ENCODE measurements around the gene TPP1.

Gene TPP1

DNA sequence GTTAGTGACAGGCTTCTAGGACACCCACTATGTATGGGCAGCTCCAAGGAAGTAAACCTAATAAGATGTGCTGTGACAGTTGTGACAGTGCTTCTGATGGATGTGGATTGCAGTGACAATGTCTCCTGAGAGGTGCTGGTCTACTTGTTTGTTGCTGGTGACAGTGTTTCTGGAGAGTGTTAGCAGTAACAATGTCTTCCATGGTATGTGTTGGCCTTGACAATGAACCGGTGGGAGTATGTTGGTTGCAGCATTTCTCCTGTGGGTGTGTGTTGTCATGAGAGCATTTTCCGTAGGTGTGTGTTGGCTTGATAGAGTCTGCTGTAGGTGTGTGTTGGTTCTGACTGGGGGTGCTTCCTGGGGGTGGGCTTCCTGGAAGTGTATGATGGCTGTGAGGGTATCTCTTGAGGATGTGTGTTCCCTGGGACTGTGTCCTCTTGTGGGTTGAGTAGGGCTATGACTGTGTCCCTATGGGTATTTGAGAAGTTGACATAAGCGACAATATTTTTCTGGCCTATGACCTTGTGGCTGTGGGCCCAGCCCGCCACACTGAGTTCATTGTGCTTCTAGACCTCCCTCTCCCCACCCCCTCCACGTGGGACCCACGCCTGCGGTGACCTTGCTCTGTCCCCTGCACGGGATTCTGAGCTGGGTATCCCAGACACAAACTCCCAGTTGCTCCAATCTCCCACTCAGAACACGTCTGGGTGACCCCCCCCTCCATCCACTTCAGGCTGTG lies 35.2 kb upstream of the TPP1 start:
- TF ChIP-seq, protein P1, sequence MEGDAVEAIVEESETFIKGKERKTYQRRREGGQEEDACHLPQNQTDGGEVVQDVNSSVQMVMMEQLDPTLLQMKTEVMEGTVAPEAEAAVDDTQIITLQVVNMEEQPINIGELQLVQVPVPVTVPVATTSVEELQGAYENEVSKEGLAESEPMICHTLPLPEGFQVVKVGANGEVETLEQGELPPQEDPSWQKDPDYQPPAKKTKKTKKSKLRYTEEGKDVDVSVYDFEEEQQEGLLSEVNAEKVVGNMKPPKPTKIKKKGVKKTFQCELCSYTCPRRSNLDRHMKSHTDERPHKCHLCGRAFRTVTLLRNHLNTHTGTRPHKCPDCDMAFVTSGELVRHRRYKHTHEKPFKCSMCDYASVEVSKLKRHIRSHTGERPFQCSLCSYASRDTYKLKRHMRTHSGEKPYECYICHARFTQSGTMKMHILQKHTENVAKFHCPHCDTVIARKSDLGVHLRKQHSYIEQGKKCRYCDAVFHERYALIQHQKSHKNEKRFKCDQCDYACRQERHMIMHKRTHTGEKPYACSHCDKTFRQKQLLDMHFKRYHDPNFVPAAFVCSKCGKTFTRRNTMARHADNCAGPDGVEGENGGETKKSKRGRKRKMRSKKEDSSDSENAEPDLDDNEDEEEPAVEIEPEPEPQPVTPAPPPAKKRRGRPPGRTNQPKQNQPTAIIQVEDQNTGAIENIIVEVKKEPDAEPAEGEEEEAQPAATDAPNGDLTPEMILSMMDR (conservative IDR thresholded peaks at IDR 0.05; ENCODE audit: low read depth, low read length), result no peak
- no peaks in the 10 kb centered on the region for H4K20me1 ChIP-seq (ENCODE audit: insufficient read depth)
- H3K27me3 ChIP-seq (ENCODE audit: insufficient read depth, low read depth), result no peaks in the 10 kb centered on the region
- no peak overlapping the region for H3K9ac ChIP-seq
- no peaks in the 10 kb centered on the region for H3K79me2 ChIP-seq (ENCODE audit: insufficient read depth, low read depth)
- H3K27ac ChIP-seq, result no peak overlapping the region
- no peaks in the 10 kb centered on the region for H3K36me3 ChIP-seq (ENCODE audit: insufficient read depth)
- no peak overlapping the region for H3K4me3 ChIP-seq (IDR thresholded peaks at IDR 0.05; ENCODE audit: insufficient read depth, low read depth, low read length)
- no peak overlapping the region for H2AFZ ChIP-seq (ENCODE audit: low read depth)
- no peaks in the 10 kb centered on the region for H3K4me1 ChIP-seq (ENCODE audit: low read depth, poor library complexity, severe bottlenecking)
- no peak overlapping the region for H3K4me2 ChIP-seq

DNA sequence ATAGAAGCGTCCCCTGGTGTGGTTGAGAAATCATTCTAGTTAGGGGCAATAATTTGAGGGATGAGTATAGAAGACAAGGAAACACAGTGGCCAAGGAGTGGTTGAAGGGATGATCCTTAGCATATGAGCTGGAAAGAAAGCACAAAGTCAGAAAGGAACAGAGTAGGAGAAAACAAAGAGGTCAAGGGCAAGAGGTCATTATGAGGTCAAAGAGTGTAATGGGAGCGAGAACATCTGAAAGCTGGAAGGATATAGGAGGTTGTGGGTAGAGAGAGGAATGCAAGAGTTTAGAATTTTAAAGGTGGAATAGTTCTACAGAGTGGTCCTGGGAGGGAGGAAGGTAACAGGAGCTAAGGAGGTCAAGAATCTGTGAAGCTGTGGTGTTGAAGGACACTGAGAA lies 34.4 kb upstream of the TPP1 start:
- H3K36me3 ChIP-seq (ENCODE audit: insufficient read depth), result no peaks in the 10 kb centered on the region
- no peak overlapping the region for H3K27ac ChIP-seq
- no peaks in the 10 kb centered on the region for H4K20me1 ChIP-seq (ENCODE audit: insufficient read depth)
- H3K4me1 ChIP-seq (ENCODE audit: low read depth, poor library complexity, severe bottlenecking), result no peaks in the 10 kb centered on the region
- no peak overlapping the region for H3K4me3 ChIP-seq (IDR thresholded peaks at IDR 0.05; ENCODE audit: insufficient read depth, low read depth, low read length)
- no peaks in the 10 kb centered on the region for H3K79me2 ChIP-seq (ENCODE audit: insufficient read depth, low read depth)
- H2AFZ ChIP-seq (ENCODE audit: low read depth), result no peak overlapping the region
- H3K9ac ChIP-seq, result no peak overlapping the region
- H3K27me3 ChIP-seq (ENCODE audit: insufficient read depth, low read depth), result no peaks in the 10 kb centered on the region
- no peak overlapping the region for H3K4me2 ChIP-seq
- TF ChIP-seq, protein P1 (conservative IDR thresholded peaks at IDR 0.05; ENCODE audit: low read depth, low read length), result no peak

DNA sequence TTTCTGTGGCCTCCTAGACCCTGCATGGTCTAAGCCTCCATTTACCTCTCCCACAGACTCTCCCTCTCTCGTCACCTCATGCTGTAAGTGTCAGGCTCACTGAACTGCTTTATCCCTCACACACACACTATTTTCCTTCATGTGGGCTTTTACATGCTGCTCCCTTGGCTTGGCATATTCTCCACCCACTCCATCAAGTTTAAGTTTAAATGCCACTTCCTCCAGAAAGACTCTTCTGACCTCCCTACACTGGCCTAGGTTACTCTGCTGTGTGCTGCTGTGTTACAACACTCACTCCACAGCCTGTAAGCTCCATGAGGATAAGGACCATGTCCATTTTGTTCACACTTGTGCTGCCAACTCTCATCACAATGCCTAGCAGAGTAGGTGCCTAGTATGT lies 33.9 kb upstream of the TPP1 start:
- Histone ChIP-seq H3K27me3 (ENCODE audit: insufficient read depth, low read depth) (no peaks in the 10 kb centered on the region), H3K79me2 (ENCODE audit: insufficient read depth, low read depth) (no peaks in the 10 kb centered on the region), H3K27ac (no peak overlapping the region), H3K9ac (no peak overlapping the region), H2AFZ (ENCODE audit: low read depth) (no peak overlapping the region), H3K4me2 (no peak overlapping the region), H3K36me3 (ENCODE audit: insufficient read depth) (no peaks in the 10 kb centered on the region), H4K20me1 (ENCODE audit: insufficient read depth) (no peaks in the 10 kb centered on the region), H3K4me1 (ENCODE audit: low read depth, poor library complexity, severe bottlenecking) (no peaks in the 10 kb centered on the region), H3K4me3 (IDR thresholded peaks at IDR 0.05; ENCODE audit: insufficient read depth, low read depth, low read length) (no peak overlapping the region)
- TF ChIP-seq, protein P1 (conservative IDR thresholded peaks at IDR 0.05; ENCODE audit: low read depth, low read length), result no peak

DNA sequence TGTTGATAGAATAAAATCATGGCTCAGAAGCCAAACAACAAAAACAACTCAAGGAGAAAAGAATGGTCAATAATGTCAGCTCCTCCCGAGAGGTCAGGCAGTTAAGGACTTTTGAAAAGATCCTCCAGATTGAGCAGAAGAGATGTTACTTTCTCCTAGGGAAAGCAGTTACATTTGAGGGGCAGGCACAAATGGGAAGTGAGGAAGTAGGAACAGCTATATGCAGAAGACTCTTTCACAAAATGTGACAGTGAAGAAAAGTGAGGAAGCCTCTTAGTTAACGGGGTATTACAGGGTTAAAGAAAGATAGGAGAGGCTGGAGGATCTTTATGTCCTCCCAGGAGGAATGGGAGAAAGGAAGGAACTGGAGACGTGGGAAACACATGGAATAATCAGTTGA lies 33.0 kb upstream of the TPP1 start:
- H4K20me1 ChIP-seq (ENCODE audit: insufficient read depth), result no peaks in the 10 kb centered on the region
- TF ChIP-seq, protein P1 (conservative IDR thresholded peaks at IDR 0.05; ENCODE audit: low read depth, low read length), result no peak
- H3K27me3 ChIP-seq (ENCODE audit: insufficient read depth, low read depth), result no peaks in the 10 kb centered on the region
- no peak overlapping the region for H3K9ac ChIP-seq
- no peak overlapping the region for H3K27ac ChIP-seq
- no peaks in the 10 kb centered on the region for H3K4me1 ChIP-seq (ENCODE audit: low read depth, poor library complexity, severe bottlenecking)
- no peak overlapping the region for H3K4me2 ChIP-seq
- no peak overlapping the region for H3K4me3 ChIP-seq (IDR thresholded peaks at IDR 0.05; ENCODE audit: insufficient read depth, low read depth, low read length)
- H2AFZ ChIP-seq (ENCODE audit: low read depth), result no peak overlapping the region
- H3K79me2 ChIP-seq (ENCODE audit: insufficient read depth, low read depth), result no peaks in the 10 kb centered on the region
- no peaks in the 10 kb centered on the region for H3K36me3 ChIP-seq (ENCODE audit: insufficient read depth)
